Measurements from ENCODE around the gene PSMA4.

The PSMA4 gene

DNA sequence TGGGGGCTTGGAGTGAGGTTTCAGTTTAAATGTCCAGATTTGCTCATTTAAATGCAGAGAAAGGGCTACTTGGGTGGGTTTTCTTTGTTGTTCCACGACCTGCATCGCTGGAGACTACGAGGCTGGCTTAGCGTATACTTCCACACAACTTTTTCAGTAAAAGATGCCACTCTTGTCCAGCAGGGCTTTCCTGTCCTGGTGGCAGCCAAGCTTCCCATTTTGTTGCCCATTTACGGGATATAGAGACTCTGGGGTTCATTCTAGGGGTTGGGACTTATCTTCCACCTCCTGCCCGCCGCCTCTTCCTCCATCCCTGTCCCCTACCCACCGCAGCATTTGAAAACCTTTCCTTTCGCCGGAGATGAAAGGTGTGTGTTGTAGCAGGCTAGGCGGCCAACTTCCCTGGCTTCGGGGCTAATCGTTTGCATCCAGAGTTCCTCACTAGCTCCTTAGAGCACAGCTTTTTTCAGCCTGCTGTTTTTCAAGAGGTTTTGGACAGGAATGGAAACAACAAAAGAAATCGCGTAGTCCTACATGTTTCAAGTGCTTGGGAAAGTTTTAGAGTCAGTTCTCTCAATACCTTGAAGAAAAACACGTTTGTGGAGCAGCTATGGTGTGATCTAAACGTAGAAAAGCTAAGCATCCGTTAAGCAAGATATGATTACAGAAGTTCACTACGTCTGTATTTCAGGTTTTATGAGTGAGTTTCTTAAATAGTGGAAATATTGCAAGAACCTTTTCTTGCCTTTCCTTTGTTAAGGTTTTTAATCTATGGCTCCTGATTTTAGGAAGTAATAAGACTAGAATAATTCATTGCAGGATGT lies 25.9 kb downstream of the PSMA4 start:
- DNase-seq (ENCODE audit: low spot score), result peak; percentile 47
- peaks cover 4 to 5% of the 10 kb centered on the region in 2 donors for H3K4me1 ChIP-seq (ENCODE audit: control insufficient read depth in 2 of 2, insufficient read depth in 1 of 2, low read depth in 1 of 2, low read length in 2 of 2)
- H3K27ac ChIP-seq (replicated peaks; ENCODE audit: low read length), result peak overlapping the region; percentile 93
- no peak overlapping the region for H4K8ac ChIP-seq (ENCODE audit: low read depth, low read length)
- H2BK120ac ChIP-seq (ENCODE audit: low read depth, low read length), result no peak overlapping the region
- H3K23ac ChIP-seq (ENCODE audit: low read depth, low read length, poor library complexity), result no peak overlapping the region
- no peak overlapping the region for H2BK15ac ChIP-seq (ENCODE audit: low read length)
- H3K14ac ChIP-seq (ENCODE audit: low read length), result no peak overlapping the region
- H3K18ac ChIP-seq (ENCODE audit: low read length), result peak overlapping the region; percentile 94
- peak overlapping the region; percentile 79 for H3K9ac ChIP-seq (ENCODE audit: low read depth, low read length, poor library complexity)
- no peak overlapping the region for H2BK12ac ChIP-seq (ENCODE audit: low read length)
- no peaks in the 10 kb centered on the region for H3K9me3 ChIP-seq (replicated peaks in 1 of 2; ENCODE audit: control insufficient read depth in 2 of 2, insufficient read depth in 1 of 2, low read depth in 1 of 2, low read length in 2 of 2)
- H4K91ac ChIP-seq (ENCODE audit: low read depth, low read length, poor library complexity), result no peak overlapping the region
- peaks cover 0 to 20% (median 0%) of the 10 kb centered on the region in 3 experiments for H3K27me3 ChIP-seq (ENCODE audit: control insufficient read depth in 3 of 3, insufficient read depth in 3 of 3, low read depth in 1 of 3, low read length in 3 of 3)
- no peak overlapping the region for H3K4ac ChIP-seq (ENCODE audit: low read length)
- H3K36me3 ChIP-seq (replicated peaks in 1 of 2; ENCODE audit: control insufficient read depth in 2 of 2, insufficient read depth in 2 of 2, low read length in 2 of 2), result no peaks in the 10 kb centered on the region
- peak overlapping the region; percentile 79 to 90 for H3K4me3 ChIP-seq (ENCODE audit: low read length in 2 of 2)
- H2BK5ac ChIP-seq (ENCODE audit: low read length), result no peak overlapping the region
- H2AFZ ChIP-seq (ENCODE audit: low read length), result peak overlapping the region; percentile 96
- H2AK5ac ChIP-seq (ENCODE audit: low read depth, low read length), result no peak overlapping the region
- WGBS, 2 donors (ENCODE audit: extremely low coverage in 2 of 2, insufficient read length in 2 of 2, insufficient replicate concordance in 1 of 2), result no CpG with 5 or more reads among the region's 19 CpGs
- peak overlapping the region; percentile 85 for H3K4me2 ChIP-seq (ENCODE audit: insufficient read depth, low read length, poor library complexity, severe bottlenecking)
- H3K79me1 ChIP-seq (ENCODE audit: low read depth, low read length), result peaks cover 5% of the 10 kb centered on the region

DNA sequence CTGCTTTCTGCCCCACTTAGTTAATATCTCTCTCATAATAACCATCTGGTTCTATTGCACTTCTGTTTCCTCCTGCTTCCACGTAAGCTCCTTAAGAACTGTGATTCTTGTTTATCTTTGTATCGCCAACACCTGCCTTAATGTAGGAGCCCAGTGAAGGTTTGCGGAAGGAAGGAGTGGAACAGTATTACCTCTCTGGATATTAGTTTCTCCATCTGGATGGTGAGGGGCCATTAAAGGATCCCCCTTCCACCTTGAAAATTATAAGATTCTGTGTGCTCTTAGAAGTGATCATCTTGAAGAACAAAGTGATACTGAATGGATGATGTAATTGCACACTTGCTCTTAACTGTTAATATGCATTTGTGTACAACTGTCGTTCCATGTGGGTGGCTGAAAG lies 27.3 kb downstream of the PSMA4 start:
- no peaks in the 10 kb centered on the region for H3K9me3 ChIP-seq (replicated peaks in 1 of 2; ENCODE audit: control insufficient read depth in 2 of 2, insufficient read depth in 1 of 2, low read depth in 1 of 2, low read length in 2 of 2)
- H2BK5ac ChIP-seq (ENCODE audit: low read length), result no peak overlapping the region
- H3K4me2 ChIP-seq (ENCODE audit: insufficient read depth, low read length, poor library complexity, severe bottlenecking), result no peak overlapping the region
- H3K79me1 ChIP-seq (ENCODE audit: low read depth, low read length), result peaks cover 5% of the 10 kb centered on the region
- H3K9ac ChIP-seq (ENCODE audit: low read depth, low read length, poor library complexity), result no peak overlapping the region
- H4K8ac ChIP-seq (ENCODE audit: low read depth, low read length), result no peak overlapping the region
- H3K4ac ChIP-seq (ENCODE audit: low read length), result no peak overlapping the region
- H3K14ac ChIP-seq (ENCODE audit: low read length), result no peak overlapping the region
- no peak overlapping the region for H2AFZ ChIP-seq (ENCODE audit: low read length)
- peaks cover 4 to 5% of the 10 kb centered on the region in 2 donors for H3K4me1 ChIP-seq (ENCODE audit: control insufficient read depth in 2 of 2, insufficient read depth in 1 of 2, low read depth in 1 of 2, low read length in 2 of 2)
- no peak overlapping the region for H2BK12ac ChIP-seq (ENCODE audit: low read length)
- H2AK5ac ChIP-seq (ENCODE audit: low read depth, low read length), result no peak overlapping the region
- peaks cover 0 to 19% (median 0%) of the 10 kb centered on the region in 3 experiments for H3K27me3 ChIP-seq (ENCODE audit: control insufficient read depth in 3 of 3, insufficient read depth in 3 of 3, low read depth in 1 of 3, low read length in 3 of 3)
- no peak overlapping the region for H3K23ac ChIP-seq (ENCODE audit: low read depth, low read length, poor library complexity)
- H3K27ac ChIP-seq (replicated peaks; ENCODE audit: low read length), result no peak overlapping the region
- H3K4me3 ChIP-seq (ENCODE audit: low read length in 2 of 2), result no peak overlapping the region
- no CpG with 5 or more reads among the region's 4 CpGs for whole genome bisulfite sequencing, 2 donors (ENCODE audit: extremely low coverage in 2 of 2, insufficient read length in 2 of 2, insufficient replicate concordance in 1 of 2)
- no peaks in the 10 kb centered on the region for H3K36me3 ChIP-seq (replicated peaks in 1 of 2; ENCODE audit: control insufficient read depth in 2 of 2, insufficient read depth in 2 of 2, low read length in 2 of 2)
- H2BK120ac ChIP-seq (ENCODE audit: low read depth, low read length), result no peak overlapping the region
- no peak overlapping the region for H2BK15ac ChIP-seq (ENCODE audit: low read length)
- H3K18ac ChIP-seq (ENCODE audit: low read length), result no peak overlapping the region
- no peak for DNase-seq (ENCODE audit: low spot score)
- no peak overlapping the region for H4K91ac ChIP-seq (ENCODE audit: low read depth, low read length, poor library complexity)

- Histone ChIP-seq H2BK12ac (ENCODE audit: low read length) (no peak overlapping the region), H3K18ac (ENCODE audit: low read length) (no peak overlapping the region)
- no CpG with 5 or more reads among the region's 2 CpGs for WGBS, 2 donors (ENCODE audit: extremely low coverage in 2 of 2, insufficient read length in 2 of 2, insufficient replicate concordance in 1 of 2)
These were observed 30.5 kb downstream of the PSMA4 start for GRCh38 chr15:78570710-78571109.

GRCh38 chr15:78571382-78571781 lies 31.1 kb downstream of the PSMA4 start:
- Histone ChIP-seq H3K4me1 (ENCODE audit: control insufficient read depth in 2 of 2, insufficient read depth in 1 of 2, low read depth in 1 of 2, low read length in 2 of 2) (peaks cover 2 to 4% of the 10 kb centered on the region in 2 donors), H2BK5ac (ENCODE audit: low read length) (no peak overlapping the region), H2AFZ (ENCODE audit: low read length) (no peak overlapping the region), H3K27me3 (ENCODE audit: control insufficient read depth in 3 of 3, insufficient read depth in 3 of 3, low read depth in 1 of 3, low read length in 3 of 3) (no peaks in the 10 kb centered on the region), H2BK12ac (ENCODE audit: low read length) (no peak overlapping the region), H3K79me1 (ENCODE audit: low read depth, low read length) (peaks cover 7% of the 10 kb centered on the region), H3K9me3 (replicated peaks in 1 of 2; ENCODE audit: control insufficient read depth in 2 of 2, insufficient read depth in 1 of 2, low read depth in 1 of 2, low read length in 2 of 2) (no peaks in the 10 kb centered on the region), H3K36me3 (replicated peaks in 1 of 2; ENCODE audit: control insufficient read depth in 2 of 2, insufficient read depth in 2 of 2, low read length in 2 of 2) (no peaks in the 10 kb centered on the region), H2BK15ac (ENCODE audit: low read length) (no peak overlapping the region), H3K4me2 (ENCODE audit: insufficient read depth, low read length, poor library complexity, severe bottlenecking) (no peak overlapping the region), H3K27ac (replicated peaks; ENCODE audit: low read length) (no peak overlapping the region), H3K4ac (ENCODE audit: low read length) (no peak overlapping the region), H2BK120ac (ENCODE audit: low read depth, low read length) (no peak overlapping the region), H4K8ac (ENCODE audit: low read depth, low read length) (no peak overlapping the region), H3K4me3 (ENCODE audit: low read length in 2 of 2) (no peak overlapping the region), H3K18ac (ENCODE audit: low read length) (no peak overlapping the region), H3K9ac (ENCODE audit: low read depth, low read length, poor library complexity) (no peak overlapping the region), H3K14ac (ENCODE audit: low read length) (no peak overlapping the region), H4K91ac (ENCODE audit: low read depth, low read length, poor library complexity) (no peak overlapping the region), H2AK5ac (ENCODE audit: low read depth, low read length) (no peak overlapping the region), H3K23ac (ENCODE audit: low read depth, low read length, poor library complexity) (no peak overlapping the region)
- no CpG with 5 or more reads among the region's 4 CpGs for WGBS, 2 donors (ENCODE audit: extremely low coverage in 2 of 2, insufficient read length in 2 of 2, insufficient replicate concordance in 1 of 2)
- DNase-seq (ENCODE audit: low spot score), result no peak

More at GRCh38 chr15:78570710-78571109, 30.5 kb downstream of the PSMA4 start:
- Histone ChIP-seq H3K9ac (ENCODE audit: low read depth, low read length, poor library complexity) (no peak overlapping the region), H4K91ac (ENCODE audit: low read depth, low read length, poor library complexity) (no peak overlapping the region), H4K8ac (ENCODE audit: low read depth, low read length) (no peak overlapping the region), H2BK120ac (ENCODE audit: low read depth, low read length) (no peak overlapping the region), H3K23ac (ENCODE audit: low read depth, low read length, poor library complexity) (no peak overlapping the region), H3K36me3 (replicated peaks in 1 of 2; ENCODE audit: control insufficient read depth in 2 of 2, insufficient read depth in 2 of 2, low read length in 2 of 2) (no peaks in the 10 kb centered on the region), H3K4me2 (ENCODE audit: insufficient read depth, low read length, poor library complexity, severe bottlenecking) (peak overlapping the region; percentile 25), H2BK5ac (ENCODE audit: low read length) (no peak overlapping the region), H3K9me3 (replicated peaks in 1 of 2; ENCODE audit: control insufficient read depth in 2 of 2, insufficient read depth in 1 of 2, low read depth in 1 of 2, low read length in 2 of 2) (no peaks in the 10 kb centered on the region), H2AK5ac (ENCODE audit: low read depth, low read length) (no peak overlapping the region), H3K27me3 (ENCODE audit: control insufficient read depth in 3 of 3, insufficient read depth in 3 of 3, low read depth in 1 of 3, low read length in 3 of 3) (no peaks in the 10 kb centered on the region), H3K4me3 (ENCODE audit: low read length in 2 of 2) (no peak overlapping the region), H3K79me1 (ENCODE audit: low read depth, low read length) (peaks cover 5% of the 10 kb centered on the region), H3K4ac (ENCODE audit: low read length) (no peak overlapping the region), H3K14ac (ENCODE audit: low read length) (no peak overlapping the region), H2BK15ac (ENCODE audit: low read length) (no peak overlapping the region), H2AFZ (ENCODE audit: low read length) (no peak overlapping the region), H3K4me1 (ENCODE audit: control insufficient read depth in 2 of 2, insufficient read depth in 1 of 2, low read depth in 1 of 2, low read length in 2 of 2) (peaks cover 2 to 4% of the 10 kb centered on the region in 2 donors), H3K27ac (replicated peaks; ENCODE audit: low read length) (no peak overlapping the region)
- DNase-seq (ENCODE audit: low spot score), result no peak
